Activated CD4-positive, alpha-beta T cell treated with anti-CD3 and anti-CD28 coated beads, Interleukin-2, amount 50 U/mL, for 16 hours (primary cell): ENCODE data around the gene PCK2.

Experiments
- DNase-seq: peaks from one replicate; pipeline ENCODE4 v3.0.0-alpha.2; 2020

PCK2 gene

DNA sequence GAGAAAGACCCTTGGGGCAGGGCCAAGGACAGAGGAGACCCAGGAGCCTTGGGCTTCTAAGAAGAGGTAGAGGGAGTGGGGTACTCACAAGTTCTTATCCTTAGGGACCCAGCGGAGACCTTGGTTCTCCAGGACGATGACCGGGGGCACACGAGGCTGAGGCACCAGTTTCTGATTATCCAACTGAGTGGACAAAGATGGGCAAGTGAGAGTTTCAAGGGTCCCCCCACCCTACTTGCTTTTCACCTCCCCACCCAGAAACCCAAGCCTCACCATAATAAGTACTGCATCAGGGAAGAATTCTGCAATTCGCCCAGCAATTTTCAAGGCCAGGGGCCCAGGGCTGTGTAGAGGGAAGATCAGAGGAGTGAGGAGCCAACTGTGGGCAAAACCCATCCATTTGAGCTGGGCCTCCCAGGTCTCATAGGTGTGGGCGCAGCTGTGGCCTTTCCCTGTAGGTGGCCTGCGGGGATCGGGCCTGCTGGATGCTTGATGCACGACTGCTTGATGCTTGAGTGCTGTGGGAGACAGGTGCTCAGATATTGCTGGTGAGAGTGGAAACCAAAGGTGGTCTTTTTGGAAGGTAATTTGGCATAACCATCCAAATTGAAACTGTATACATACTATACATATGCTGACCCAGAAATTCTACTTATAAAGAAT lies 45.3 kb downstream of the PCK2 start:
- peak; percentile 33 for DNase-seq

DNA sequence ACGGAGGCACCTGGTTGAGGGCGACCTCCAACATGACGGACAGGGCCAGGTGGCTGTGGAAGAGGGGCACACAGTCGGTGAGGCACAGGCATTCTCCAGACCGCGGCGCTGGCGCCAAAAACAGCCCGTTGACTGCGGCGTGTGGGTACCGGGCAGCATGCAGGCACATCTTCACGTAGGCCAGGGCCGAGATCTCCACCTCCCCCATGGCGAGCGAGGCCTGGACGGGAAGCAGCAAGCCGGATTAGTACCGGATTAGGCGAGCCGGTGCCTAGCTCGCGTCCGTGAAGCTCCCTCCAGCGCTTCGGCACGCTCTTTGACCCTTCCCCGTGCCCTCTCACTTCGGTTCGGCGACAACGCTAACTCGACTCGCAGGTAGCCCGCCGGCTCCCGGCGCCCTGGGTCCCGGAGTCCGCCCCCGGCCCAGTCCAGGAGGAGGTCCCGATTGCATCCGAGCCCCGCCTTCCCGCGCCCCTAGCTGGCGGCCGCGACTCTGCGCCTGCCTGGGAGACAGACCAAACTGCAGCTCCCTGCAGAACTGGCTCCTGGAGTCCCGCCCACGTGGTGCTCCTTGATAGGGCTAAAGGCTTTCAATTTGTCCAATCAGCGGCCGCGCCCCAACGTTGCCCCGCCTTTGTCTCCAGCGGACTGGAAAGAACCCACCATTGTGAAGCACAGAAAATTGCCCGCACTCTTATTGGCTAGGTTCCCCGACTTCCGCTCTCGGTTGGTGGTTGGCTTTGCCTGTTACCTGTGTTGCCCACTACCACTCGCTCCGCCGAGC lies 47.2 kb downstream of the PCK2 start, which contains the start of gene EMC9:
EMC9 (minus strand) TSS at position 495 of the 784 bp plus-strand sequence; CDS start at position 208, 287 bp downstream.
- DNase-seq, result peak; percentile 100

DNA sequence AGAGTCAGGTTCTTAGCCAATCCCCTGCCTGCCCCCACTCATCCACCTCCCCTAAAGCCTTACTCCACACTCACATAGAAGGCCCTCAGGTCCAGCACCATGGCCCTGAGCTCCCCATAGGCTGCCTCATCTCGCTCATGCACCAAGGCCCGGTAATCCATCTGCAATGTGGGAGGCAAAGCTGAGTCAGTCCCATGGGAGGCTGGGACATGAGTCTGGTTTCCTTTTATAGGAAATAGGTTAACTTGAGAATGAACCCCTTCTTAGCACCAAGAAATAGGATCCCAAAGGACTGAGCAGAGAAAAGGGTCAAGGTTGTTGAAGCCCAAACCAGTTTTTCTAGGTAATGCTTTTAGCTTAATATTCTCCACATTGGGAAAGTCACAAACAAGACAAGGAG lies 49.4 kb downstream of the PCK2 start:
- no peak for DNase-seq

DNA sequence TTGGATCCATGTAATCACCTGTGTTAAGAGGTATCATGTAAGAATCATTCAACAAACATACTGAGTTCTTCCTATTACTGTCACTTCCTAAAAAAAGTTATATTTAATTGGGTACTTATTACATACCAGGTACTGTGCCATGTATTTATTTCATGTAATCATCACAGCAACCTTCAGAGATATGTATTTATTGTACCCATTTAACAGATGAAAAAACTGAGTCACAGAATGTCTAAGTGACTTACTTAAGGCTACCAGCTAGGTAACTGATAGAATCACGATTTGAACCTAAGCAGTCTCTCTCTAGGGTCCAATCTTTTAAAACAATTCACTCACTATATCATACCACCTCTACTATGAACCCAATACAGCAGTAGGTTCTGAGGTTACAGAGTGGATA lies 50.3 kb downstream of the PCK2 start:
- DNase-seq, result no peak

DNA sequence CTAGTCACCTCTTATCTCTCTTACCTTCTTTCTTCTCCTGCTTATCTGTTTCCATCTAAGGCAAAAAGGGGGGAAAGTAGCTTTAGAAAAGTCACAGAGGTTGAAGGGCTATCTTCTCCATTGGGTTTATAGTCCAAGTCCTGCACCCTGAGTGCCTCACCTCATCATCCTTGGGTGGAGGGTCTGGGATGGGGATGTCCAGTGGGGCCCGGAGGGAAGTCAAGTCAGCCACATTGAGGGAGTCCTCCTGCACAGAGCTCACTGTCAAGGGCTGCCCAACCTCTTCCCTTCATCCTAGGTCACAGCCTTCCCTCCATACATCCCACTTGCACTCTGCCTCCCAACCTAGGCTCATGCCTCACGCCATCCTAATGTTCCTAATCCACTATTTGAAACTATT lies 51.1 kb downstream of the PCK2 start:
- DNase-seq, result no peak

DNA sequence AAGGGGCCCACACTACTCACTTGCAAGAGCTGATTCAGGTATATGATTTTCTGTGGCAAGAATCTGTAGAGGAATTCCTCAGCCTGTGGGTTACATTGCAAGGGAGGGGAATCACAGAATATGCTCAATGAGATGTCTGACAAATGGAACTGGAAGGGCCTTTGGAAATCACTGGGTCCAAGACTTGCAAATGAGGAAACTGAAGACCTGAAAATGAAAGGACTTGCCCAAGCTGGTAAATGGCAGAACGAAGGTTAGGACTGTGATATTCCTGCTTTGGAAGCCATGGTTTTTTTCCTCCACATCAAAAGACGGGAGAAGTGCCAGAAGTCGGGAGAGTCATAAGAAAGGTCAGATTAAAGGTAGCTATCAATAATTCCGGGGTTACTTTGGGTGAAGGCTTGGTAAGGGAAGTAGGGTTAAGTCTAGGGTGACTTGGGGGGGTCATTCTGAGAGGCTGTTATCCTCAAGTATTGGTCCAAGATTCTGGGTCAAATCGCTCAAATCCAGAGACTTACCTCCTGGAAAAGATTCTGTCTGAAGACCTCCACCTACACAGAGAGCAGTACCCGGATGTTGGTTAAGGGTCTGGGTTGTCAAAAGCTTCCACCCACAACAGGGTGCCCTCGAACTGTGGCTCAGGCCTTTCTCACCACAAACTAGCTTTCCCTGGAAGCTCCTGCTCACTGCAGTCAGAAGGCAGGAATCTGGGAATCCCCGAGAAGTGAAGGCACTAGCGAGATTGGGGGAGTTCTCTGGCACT lies 51.8 kb downstream of the PCK2 start:
- no peak for DNase-seq

DNA sequence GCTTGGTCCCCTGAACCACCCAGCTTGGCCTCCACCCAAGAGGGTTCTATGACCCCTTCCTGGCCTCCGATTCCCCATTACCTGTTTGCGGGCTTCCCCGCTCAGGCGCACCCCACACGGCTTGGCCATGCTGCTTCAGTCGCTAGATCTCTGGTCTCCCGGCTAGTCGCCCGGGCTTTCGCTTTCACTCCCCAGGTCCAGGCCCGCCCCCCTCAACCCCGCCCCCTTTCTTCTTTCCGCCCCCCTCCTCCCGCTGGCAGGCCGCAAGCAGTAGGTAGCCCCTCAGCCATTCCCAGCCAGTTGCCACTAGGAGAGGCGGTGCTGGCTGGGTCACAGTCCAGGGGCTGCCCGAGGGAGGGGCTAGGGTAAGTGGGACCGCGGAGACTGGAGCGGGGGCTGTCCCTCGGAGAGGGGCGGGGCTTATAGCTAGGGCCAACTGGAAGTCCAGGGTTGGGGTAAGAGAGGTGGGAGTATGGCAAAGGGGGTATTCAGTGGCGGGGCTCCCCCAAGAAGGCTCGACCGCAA lies 52.4 kb downstream of the PCK2 start, which contains the start of gene PSME2:
PSME2 (minus strand) TSS at position 158 of the 525 bp plus-strand sequence; CDS start at position 129, 29 bp downstream.
- peak; percentile 96 for DNase-seq

DNA sequence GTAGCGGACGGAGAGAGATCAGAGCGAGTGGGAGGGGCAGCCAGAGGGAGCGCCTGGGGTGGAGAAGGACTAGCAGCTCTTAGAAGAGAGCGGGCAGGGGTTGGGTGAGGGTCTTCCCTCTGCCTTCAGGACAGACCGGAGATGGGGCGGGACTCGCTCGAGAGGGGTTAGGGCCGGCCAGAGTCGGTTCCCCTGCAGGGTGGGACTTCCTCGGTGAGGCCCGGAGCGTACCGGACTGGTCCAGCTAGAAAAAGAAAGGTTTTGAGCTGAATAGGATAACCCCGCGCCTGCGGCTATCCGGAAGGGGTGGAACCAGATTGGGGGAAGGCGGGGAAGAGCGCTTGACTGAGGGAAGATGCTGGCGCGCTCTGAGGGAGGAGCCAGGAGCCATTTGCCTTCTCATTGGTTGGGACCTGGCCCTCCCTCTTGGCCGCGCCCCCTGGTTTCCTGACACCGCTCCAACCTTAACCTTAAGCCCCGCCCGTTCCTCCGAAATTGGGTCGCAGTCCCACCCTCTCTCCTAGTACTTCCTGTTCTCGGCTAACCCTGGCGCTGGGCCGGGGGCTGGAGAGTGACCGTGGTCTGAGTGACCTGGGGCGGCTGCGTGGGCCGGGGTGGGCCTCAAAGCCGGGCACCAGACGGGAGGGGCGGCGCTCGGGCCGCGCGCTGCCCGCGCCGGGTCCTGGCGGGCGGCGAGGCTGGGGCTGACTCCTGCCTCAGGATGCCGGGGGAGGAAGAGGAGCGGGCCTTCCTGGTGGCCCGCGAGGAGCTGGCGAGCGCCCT lies 53.1 kb downstream of the PCK2 start, which contains the start of gene RNF31:
RNF31 (plus strand) TSS at position 521 of the 783 bp plus-strand sequence; CDS start at position 722, 201 bp downstream.
- DNase-seq, result peak; percentile 99

DNA sequence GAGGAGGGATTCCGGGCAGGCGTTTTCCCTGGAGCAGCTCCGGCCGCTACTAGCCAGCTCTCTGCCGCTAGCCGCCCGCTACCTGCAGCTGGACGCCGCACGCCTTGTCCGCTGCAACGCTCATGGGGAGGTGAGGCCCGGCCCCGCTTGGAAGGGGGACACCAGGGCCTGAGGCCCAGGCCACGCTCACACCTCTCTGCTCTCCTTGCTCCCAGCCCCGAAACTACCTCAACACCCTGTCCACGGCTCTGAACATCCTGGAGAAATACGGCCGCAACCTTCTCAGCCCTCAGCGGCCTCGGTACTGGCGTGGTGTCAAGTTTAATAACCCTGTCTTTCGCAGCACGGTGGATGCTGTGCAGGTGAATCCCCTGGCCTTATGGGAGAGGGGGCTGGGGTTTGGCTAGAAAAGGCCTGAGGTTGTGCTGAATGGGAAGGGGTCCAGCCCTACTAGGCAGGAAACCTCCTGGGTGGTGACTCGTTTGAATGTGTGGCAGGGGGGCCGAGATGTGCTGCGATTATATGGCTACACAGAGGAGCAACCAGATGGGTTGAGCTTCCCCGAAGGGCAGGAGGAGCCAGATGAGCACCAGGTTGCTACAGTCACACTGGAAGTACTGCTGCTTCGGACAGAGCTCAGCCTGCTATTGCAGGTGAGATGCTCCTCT lies 53.8 kb downstream of the PCK2 start:
- no peak for DNase-seq

DNA sequence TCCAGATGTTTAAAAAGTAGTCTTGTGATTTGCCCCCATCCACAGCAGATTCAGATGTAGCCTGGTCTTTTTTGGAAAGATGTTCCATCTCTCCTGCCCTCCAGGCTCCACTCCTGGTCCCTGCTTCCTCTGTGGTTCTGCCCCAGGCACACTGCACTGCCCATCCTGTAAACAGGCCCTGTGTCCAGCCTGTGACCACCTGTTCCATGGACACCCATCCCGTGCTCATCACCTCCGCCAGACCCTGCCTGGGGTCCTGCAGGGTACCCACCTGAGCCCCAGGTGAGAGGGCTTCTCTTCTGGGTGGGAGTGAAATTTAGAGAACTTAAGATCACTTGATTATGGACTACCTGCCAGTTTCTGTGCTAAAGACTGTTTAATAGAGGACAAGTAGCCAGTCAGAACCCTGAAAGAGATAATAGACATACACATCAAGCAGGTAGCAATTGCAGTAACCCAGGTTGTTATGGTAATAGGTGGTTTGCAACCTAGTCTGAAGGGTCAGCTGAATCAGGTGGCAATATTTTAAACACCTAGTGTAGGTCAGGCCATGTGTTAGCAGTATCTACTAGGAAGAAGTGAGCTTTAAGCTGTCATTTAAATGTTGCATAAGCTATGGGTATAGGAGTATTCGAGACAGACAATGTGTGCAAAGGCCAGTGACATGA lies 55.3 kb downstream of the PCK2 start:
- no peak for DNase-seq

DNA sequence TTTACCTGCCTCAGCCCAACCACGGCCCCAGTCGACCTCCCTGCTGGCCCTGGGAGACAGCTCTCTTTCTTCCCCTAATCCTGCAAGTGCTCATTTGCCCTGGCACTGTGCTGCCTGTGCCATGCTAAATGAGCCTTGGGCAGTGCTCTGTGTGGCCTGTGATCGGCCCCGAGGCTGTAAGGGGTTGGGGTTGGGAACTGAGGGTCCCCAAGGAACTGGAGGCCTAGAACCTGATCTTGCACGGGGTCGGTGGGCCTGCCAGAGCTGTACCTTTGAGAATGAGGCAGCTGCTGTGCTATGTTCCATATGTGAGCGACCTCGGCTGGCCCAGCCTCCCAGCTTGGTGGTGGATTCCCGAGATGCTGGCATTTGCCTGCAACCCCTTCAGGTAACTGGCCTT lies 56.0 kb downstream of the PCK2 start:
- DNase-seq, result no peak

DNA sequence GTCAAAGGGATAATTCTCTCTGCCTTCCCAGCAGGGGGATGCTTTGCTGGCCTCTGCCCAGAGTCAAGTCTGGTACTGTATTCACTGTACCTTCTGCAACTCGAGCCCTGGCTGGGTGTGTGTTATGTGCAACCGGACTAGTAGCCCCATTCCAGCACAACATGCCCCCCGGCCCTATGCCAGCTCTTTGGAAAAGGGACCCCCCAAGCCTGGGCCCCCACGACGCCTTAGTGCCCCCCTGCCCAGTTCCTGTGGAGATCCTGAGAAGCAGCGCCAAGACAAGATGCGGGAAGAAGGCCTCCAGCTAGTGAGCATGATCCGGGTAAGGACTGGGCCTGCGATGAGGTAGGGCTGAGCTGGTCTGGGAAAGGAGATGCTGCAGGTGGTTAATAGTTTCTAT lies 56.5 kb downstream of the PCK2 start:
- DNase-seq, result no peak

DNA sequence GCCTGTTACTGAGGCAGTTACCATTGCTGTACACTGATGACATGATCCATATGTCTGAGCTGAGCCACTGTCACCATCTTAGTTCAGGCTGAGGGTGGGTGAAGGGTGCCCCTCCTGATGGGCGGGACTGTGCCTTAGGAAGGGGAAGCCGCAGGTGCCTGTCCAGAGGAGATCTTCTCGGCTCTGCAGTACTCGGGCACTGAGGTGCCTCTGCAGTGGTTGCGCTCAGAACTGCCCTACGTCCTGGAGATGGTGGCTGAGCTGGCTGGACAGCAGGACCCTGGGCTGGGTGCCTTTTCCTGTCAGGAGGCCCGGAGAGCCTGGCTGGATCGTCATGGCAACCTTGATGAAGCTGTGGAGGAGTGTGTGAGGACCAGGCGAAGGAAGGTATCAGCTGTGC lies 56.9 kb downstream of the PCK2 start:
- DNase-seq, result no peak

DNA sequence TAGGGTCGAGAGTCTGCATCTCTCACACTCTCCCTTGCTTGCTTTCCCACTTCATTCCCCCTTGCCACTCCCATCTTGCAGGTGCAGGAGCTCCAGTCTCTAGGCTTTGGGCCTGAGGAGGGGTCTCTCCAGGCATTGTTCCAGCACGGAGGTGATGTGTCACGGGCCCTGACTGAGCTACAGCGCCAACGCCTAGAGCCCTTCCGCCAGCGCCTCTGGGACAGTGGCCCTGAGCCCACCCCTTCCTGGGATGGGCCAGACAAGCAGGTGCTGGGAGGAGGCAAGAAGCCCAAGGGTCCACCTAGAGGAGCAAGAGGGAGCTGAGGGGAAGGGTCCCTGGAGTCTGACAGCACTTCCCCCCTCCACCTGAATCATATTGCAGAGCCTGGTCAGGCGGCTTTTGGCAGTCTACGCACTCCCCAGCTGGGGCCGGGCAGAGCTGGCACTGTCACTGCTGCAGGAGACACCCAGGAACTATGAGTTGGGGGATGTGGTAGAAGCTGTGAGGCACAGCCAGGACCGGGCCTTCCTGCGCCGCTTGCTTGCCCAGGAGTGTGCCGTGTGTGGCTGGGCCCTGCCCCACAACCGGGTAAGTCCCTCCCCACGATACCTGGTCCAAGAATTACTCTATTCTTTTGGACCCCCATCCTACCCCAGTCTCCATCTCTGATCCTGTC lies 57.4 kb downstream of the PCK2 start:
- DNase-seq, result no peak
